B cell (primary cell): ENCODE results near the gene CREB3L4. TPM values are rescaled to one million over a fixed set of nuclear protein-coding genes. Genes with fewer than 3 reads are reported as not detected.

Source experiments
- ATAC-seq: fragments of 200-7000 bp; cut with Tn5 transposase; one replicate; pipeline ENCODE4 v1.10.0; 2021; ENCODE audit warnings: low read depth, mild to moderate bottlenecking, moderate number of reproducible peaks, moderate library complexity
- CTCF ChIA-PET: fragments of 350-600 bp; sonication (Branson Sonifier 250); formaldehyde crosslinking; loops from one replicate; lab custom pipeline; 2021; ENCODE audit warnings: antibody characterized with exemption, inconsistent platforms; lab: Charles Lee
- POLR2A ChIA-PET: fragments of 350-600 bp; sonication (Branson Sonifier 250); formaldehyde crosslinking; loops from one replicate; lab custom pipeline; 2021; ENCODE audit warnings: antibody characterized with exemption; lab: Charles Lee
- DNase-seq: peaks from one replicate; pipeline ENCODE4 v3.0.0; 2013
- H2AFZ ChIP-seq: 2 replicates; pipeline ENCODE4 v1.6.1; 2012; ENCODE audit warnings: mild to moderate bottlenecking, low read depth, low read length; ENCODE audit not compliant: insufficient read depth, poor library complexity, severe bottlenecking
- H3K27ac ChIP-seq, 2 donors: 1 replicate in 1 of 2; 2 replicates in 1 of 2; pipeline ENCODE4 v1.5.1; 2012 to 2013; ENCODE audit warnings: low read length in 2 of 2, mild to moderate bottlenecking in 2 of 2, moderate library complexity in 1 of 2
- H3K27me3 ChIP-seq, 4 experiments: fragments of 200-600 bp in 1 of 4; sonication (generic) in 1 of 4; replicated peaks in 1 of 4; 1 replicate in 2 of 4; 2 replicates in 2 of 4; pipeline versions ENCODE4 v1.6.1 to v1.7.0; 2013 to 2016; ENCODE audit warnings: low read length in 3 of 4, mild to moderate bottlenecking in 2 of 4, mixed read lengths in 1 of 4, moderate library complexity in 1 of 4; ENCODE audit not compliant: insufficient read depth in 4 of 4, control insufficient read depth in 3 of 4; ENCODE audit errors: control extremely low read depth in 1 of 4
- H3K36me3 ChIP-seq, 2 experiments: replicated peaks in 1 of 2; 1 replicate in 1 of 2; 2 replicates in 1 of 2; pipeline versions ENCODE4 v1.6.1 to v1.7.1; 2013; ENCODE audit warnings: low read length in 1 of 2; ENCODE audit not compliant: insufficient read depth in 2 of 2, control insufficient read depth in 1 of 2; ENCODE audit errors: control extremely low read depth in 1 of 2, extremely low read depth in 1 of 2
- H3K4me1 ChIP-seq, 2 donors: fragments of 200-600 bp in 1 of 2; sonication (generic) in 1 of 2; 1 replicate in 1 of 2; 2 replicates in 1 of 2; pipeline versions ENCODE4 v1.5.1 to v1.6.1; 2013 to 2017; ENCODE audit warnings: low read length in 2 of 2; ENCODE audit not compliant: control insufficient read depth in 2 of 2, insufficient read depth in 2 of 2
- H3K4me2 ChIP-seq: replicated peaks from 2 replicates; pipeline ENCODE3; 2012; ENCODE audit warnings: mild to moderate bottlenecking, low read depth, low read length; ENCODE audit not compliant: poor library complexity, severe bottlenecking
- H3K4me3 ChIP-seq, 5 experiments: fragments of 200-600 bp in 1 of 5; sonication (generic) in 1 of 5; 1 replicate in 3 of 5; 2 replicates in 2 of 5; pipeline versions ENCODE4 v1.5.1 to v1.7.0; 2011 to 2016; ENCODE audit warnings: low read length in 4 of 5, mild to moderate bottlenecking in 4 of 5, low read depth in 2 of 5, control low read depth in 1 of 5, moderate library complexity in 1 of 5; ENCODE audit not compliant: insufficient read depth in 1 of 5; ENCODE audit errors: control extremely low read depth in 1 of 5, extremely low read depth in 1 of 5
- H3K79me2 ChIP-seq: fragments of 200-600 bp; sonication (generic); one replicate; pipeline ENCODE4 v1.6.0; 2016; ENCODE audit warnings: low read length; ENCODE audit not compliant: control insufficient read depth, insufficient read depth
- H3K9ac ChIP-seq: fragments of 200-600 bp; sonication (generic); 2 replicates; pipeline ENCODE4 v1.6.1; 2017; ENCODE audit warnings: mild to moderate bottlenecking, low read length, moderate library complexity
- H3K9me3 ChIP-seq, 3 donors: one replicate each; pipeline versions ENCODE4 v1.6.1 to v1.7.1; 2013; ENCODE audit warnings: low read length in 2 of 3; ENCODE audit not compliant: control insufficient read depth in 2 of 3, insufficient read depth in 1 of 3; ENCODE audit errors: control extremely low read depth in 1 of 3
- H4K20me1 ChIP-seq: 2 replicates; pipeline ENCODE4 v1.6.0; 2012; ENCODE audit warnings: mild to moderate bottlenecking, low read length; ENCODE audit not compliant: insufficient read depth, control insufficient read depth, poor library complexity, severe bottlenecking
- H3K27ac Mint-ChIP-seq: one replicate; pipeline ENCODE4 v1.8.0; 2021; ENCODE audit warnings: mixed read lengths
- H3K27me3 Mint-ChIP-seq: one replicate; pipeline ENCODE4 v1.8.0; 2021; ENCODE audit warnings: mixed read lengths
- H3K4me1 Mint-ChIP-seq: one replicate; pipeline ENCODE4 v1.8.0; 2021; ENCODE audit warnings: mixed read lengths
- H3K4me3 Mint-ChIP-seq: one replicate; pipeline ENCODE4 v1.8.0; 2021; ENCODE audit warnings: mixed read lengths
- H3K9me3 Mint-ChIP-seq: one replicate; pipeline ENCODE4 v1.8.0; 2022; ENCODE audit warnings: mixed read lengths; ENCODE audit not compliant: insufficient read depth
- EZH2 ChIP-seq: IDR thresholded peaks from 2 replicates; pipeline ENCODE4 v1.6.1; 2012; ENCODE audit warnings: borderline replicate concordance, low read depth, mild to moderate bottlenecking, moderate library complexity, low read length; ENCODE audit not compliant: insufficient read depth, poor library complexity, severe bottlenecking
- WGBS: methylation state at CpG from one replicate; pipeline ENCODE4 v1.1.5; 2013; ENCODE audit warnings: missing lambda C conversion rate; ENCODE audit not compliant: insufficient coverage; 5-methylcytosine and 5-hydroxymethylcytosine counted together
- intact Hi-C: fragments of 100-400 bp; cut with micrococcal nuclease; formaldehyde crosslinking; loops from one replicate; pipeline ENCODE4 v1.10.0; 2022
- polyA plus RNA-seq: library from polyadenylated mRNA; depleted of rRNA; stranded (reverse); fragments of >200 nt; gene quantifications from 2 replicates; pipeline ENCODE4 v1.2.3, GENCODE V29; 2012
- total RNA-seq, 2 donors: library from RNA; stranded (reverse); fragments of 120-200 nt in 1 of 2; gene quantifications; 1 replicate in 1 of 2; 2 replicates in 1 of 2; pipeline versions ENCODE4 v1.2.3 to v1.2.4, GENCODE V29; 2013 to 2022
- TF ChIP-seq, protein P1 (sequence below): fragments of 200-600 bp; IDR thresholded peaks from one replicate; pipeline ENCODE4 v1.8.0; 2022; ENCODE audit warnings: antibody characterized with exemption, mild to moderate bottlenecking

The CREB3L4 gene
- total and polyA plus RNA-seq, 2 donors (not counting 1 experiment from before 2014, with no cell fraction given), result 21.8 to 28.1 TPM

DNA sequence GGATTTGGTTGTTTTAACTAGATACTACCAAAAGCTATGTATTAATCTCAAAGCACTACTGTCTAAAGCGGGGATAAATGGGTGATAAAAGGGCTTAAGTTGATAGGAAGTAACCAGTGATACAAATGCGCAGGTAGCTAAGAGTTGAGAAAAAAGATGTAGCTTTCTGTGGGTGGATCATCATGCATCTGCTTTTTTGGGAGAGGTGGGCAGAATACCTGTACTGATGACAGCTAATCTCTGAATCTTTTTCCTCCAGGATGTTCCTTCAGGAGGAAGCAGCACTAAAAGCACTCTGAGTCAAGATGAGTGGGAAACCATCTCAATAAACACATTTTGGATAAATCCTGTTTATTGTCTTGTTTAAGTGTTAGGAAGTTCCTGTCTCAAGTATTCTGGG is 24.1 kb downstream of the CREB3L4 start:
- H3K4me1 Mint-ChIP-seq, result peaks cover 31% of the 10 kb centered on the region
- H3K4me2 ChIP-seq, result peak overlapping the region; percentile 77
- H3K9ac ChIP-seq, result peak overlapping the region; percentile 92
- intact Hi-C loops, result loop anchor here (5.0 kb wide), 2 partner anchors 265 to 335 kb away; partner anchors contain the start of genes INTS3 and SNAPIN
- ChIA-PET POLR2A (interaction anchor here (2.0 to 3.4 kb wide), 4 partner anchors 14 to 358 kb away, joined by 16 to 38 read pairs (median 27); partner anchors contain the start of genes CHTOP, CREB3L4, DENND4B and JTB), CTCF (interaction anchor here (1.1 to 1.7 kb wide), 2 partner anchors 201 to 208 kb away, joined by 3 to 9 read pairs; no protein-coding TSS in a partner anchor)
- no peaks in the 10 kb centered on the region for H3K9me3 ChIP-seq
- H3K27ac Mint-ChIP-seq, result peak overlapping the region; percentile 99
- DNase-seq, result no peak
- no peaks in the 10 kb centered on the region for H3K27me3 Mint-ChIP-seq
- peaks cover 27 to 39% of the 10 kb centered on the region in 2 donors for H3K4me1 ChIP-seq
- ATAC-seq, result no peak
- H4K20me1 ChIP-seq, result no peaks in the 10 kb centered on the region
- H3K4me3 ChIP-seq, result peak overlapping the region in 4 of 5 experiments; percentile 84 to 100 (median 92)
- H3K36me3 ChIP-seq, result peaks cover 12 to 35% of the 10 kb centered on the region in 2 experiments
- TF ChIP-seq, protein P1, sequence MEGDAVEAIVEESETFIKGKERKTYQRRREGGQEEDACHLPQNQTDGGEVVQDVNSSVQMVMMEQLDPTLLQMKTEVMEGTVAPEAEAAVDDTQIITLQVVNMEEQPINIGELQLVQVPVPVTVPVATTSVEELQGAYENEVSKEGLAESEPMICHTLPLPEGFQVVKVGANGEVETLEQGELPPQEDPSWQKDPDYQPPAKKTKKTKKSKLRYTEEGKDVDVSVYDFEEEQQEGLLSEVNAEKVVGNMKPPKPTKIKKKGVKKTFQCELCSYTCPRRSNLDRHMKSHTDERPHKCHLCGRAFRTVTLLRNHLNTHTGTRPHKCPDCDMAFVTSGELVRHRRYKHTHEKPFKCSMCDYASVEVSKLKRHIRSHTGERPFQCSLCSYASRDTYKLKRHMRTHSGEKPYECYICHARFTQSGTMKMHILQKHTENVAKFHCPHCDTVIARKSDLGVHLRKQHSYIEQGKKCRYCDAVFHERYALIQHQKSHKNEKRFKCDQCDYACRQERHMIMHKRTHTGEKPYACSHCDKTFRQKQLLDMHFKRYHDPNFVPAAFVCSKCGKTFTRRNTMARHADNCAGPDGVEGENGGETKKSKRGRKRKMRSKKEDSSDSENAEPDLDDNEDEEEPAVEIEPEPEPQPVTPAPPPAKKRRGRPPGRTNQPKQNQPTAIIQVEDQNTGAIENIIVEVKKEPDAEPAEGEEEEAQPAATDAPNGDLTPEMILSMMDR, result no peak
- TF ChIP-seq EZH2, result no peak
- H3K27ac ChIP-seq, result peak overlapping the region; percentile 93 to 96
- H3K4me3 Mint-ChIP-seq, result peak overlapping the region; percentile 97
- no peaks in the 10 kb centered on the region for H3K27me3 ChIP-seq
- no peak overlapping the region for H2AFZ ChIP-seq
- WGBS, result 86% methylated on average over 1 of the region's 2 CpGs
- no peaks in the 10 kb centered on the region for H3K9me3 Mint-ChIP-seq
- peaks cover 29% of the 10 kb centered on the region for H3K79me2 ChIP-seq

DNA sequence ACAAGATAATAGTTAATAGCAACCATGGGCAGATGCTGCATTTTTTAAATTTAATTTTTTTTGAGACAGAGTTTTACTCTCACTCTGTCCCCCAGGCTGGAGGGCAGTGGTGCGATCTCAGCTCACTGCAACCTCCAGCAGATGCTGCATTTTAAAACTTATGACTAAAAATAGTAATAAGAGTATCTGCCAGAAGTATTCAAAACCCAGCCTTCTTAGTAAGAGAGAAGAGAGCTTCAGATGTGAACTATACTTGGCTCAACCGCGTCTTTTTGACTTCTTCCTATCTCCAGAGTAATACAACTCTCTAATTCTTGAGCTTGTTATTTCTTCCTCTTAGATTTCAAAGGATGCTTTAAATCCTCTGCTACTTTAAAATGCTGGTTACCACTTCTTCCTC is 27.5 kb downstream of the CREB3L4 start:
- Mint-ChIP-seq H3K27ac (no peak overlapping the region), H3K27me3 (no peaks in the 10 kb centered on the region), H3K4me1 (peaks cover 22% of the 10 kb centered on the region), H3K4me3 (no peak overlapping the region), H3K9me3 (no peaks in the 10 kb centered on the region)
- Histone ChIP-seq H3K4me2 (no peak overlapping the region), H4K20me1 (no peaks in the 10 kb centered on the region), H3K4me1 (peaks cover 21 to 24% of the 10 kb centered on the region in 2 donors), H3K79me2 (peaks cover 25% of the 10 kb centered on the region), H3K4me3 (no peak overlapping the region), H3K36me3 (peaks cover 14 to 35% of the 10 kb centered on the region in 2 experiments), H2AFZ (no peak overlapping the region), H3K9ac (no peak overlapping the region), H3K27me3 (no peaks in the 10 kb centered on the region), H3K9me3 (no peaks in the 10 kb centered on the region), H3K27ac (no peak overlapping the region)
- DNase-seq, result no peak
- no peak for TF ChIP-seq EZH2
- TF ChIP-seq, protein P1, result no peak
- WGBS, result no CpG with 5 or more reads among the region's 3 CpGs
- ATAC-seq, result no peak
- POLR2A ChIA-PET, result interaction anchor here (0.6 to 0.8 kb wide), 2 partner anchors 99 to 205 kb away, joined by 3 to 4 read pairs; no protein-coding TSS in a partner anchor
- CTCF ChIA-PET, result interaction anchor here (0.9 kb wide), 1 partner anchor 277 kb away, joined by 3 read pairs; no protein-coding TSS in a partner anchor
- intact Hi-C loops, result no loop called here
